HepG2 (cell line): ENCODE measurements around the gene ARRDC1. TPM values are rescaled to one million over a fixed set of nuclear protein-coding genes. Genes with fewer than 3 reads are reported as not detected.

ENCODE experiments used
- ARID4A ChIP-seq: sonication (generic); formaldehyde crosslinking; IDR thresholded peaks from 2 replicates; pipeline ENCODE4 v1.5.0; 2020; ENCODE audit warnings: mild to moderate bottlenecking, missing genetic modification reagents, borderline replicate concordance
- CHD4 ChIP-seq: fragments of 200-600 bp; sonication (generic); IDR thresholded peaks from 2 replicates; pipeline ENCODE4 v1.7.0; 2017; ENCODE audit warnings: mild to moderate bottlenecking, low read length, borderline replicate concordance
- CREM ChIP-seq, 2 experiments: sonication (generic) in 1 of 2; formaldehyde crosslinking in 1 of 2; IDR thresholded peaks; 2 replicates each; pipeline versions ENCODE4 v1.4.0 to v1.6.1; 2016 to 2020; ENCODE audit warnings: antibody characterized with exemption in 1 of 2, mild to moderate bottlenecking in 1 of 2, missing genetic modification reagents in 1 of 2
- HES4 ChIP-seq: sonication (generic); formaldehyde crosslinking; IDR thresholded peaks from 2 replicates; pipeline ENCODE4 v1.9.0; 2021; ENCODE audit warnings: mild to moderate bottlenecking, missing genetic modification reagents, borderline replicate concordance
- IRF9 ChIP-seq: sonication (generic); formaldehyde crosslinking; IDR thresholded peaks from 2 replicates; pipeline ENCODE4 v1.8.0; 2022; ENCODE audit warnings: missing genetic modification reagents, mild to moderate bottlenecking, borderline replicate concordance
- MAX ChIP-seq: IDR thresholded peaks from 2 replicates; pipeline ENCODE4 v1.6.1; 2012; ENCODE audit warnings: inconsistent platforms
- NFE2 ChIP-seq: sonication (generic); formaldehyde crosslinking; IDR thresholded peaks from 2 replicates; pipeline ENCODE4 v1.4.0; 2020; ENCODE audit warnings: missing genetic modification reagents
- NONO ChIP-seq, 2 experiments: fragments of 450-650 bp in 1 of 2; sonication (generic) in 1 of 2; formaldehyde crosslinking in 1 of 2; IDR thresholded peaks in 1 of 2; conservative IDR thresholded peaks in 1 of 2; 2 replicates each; pipeline versions ENCODE4 v1.6.1 to v1.8.0; 2017 to 2022; ENCODE audit warnings: mild to moderate bottlenecking in 1 of 2, missing genetic modification reagents in 1 of 2, moderate library complexity in 1 of 2
- NR2F6 ChIP-seq, 2 experiments: IDR thresholded peaks; 2 replicates each; pipeline ENCODE4 v1.6.1; 2016; ENCODE audit warnings: antibody characterized with exemption in 1 of 2, mild to moderate bottlenecking in 1 of 2
- PHF20 ChIP-seq: sonication (generic); formaldehyde crosslinking; IDR thresholded peaks from 2 replicates; pipeline ENCODE4 v1.5.0; 2020; ENCODE audit warnings: mild to moderate bottlenecking, missing genetic modification reagents
- RFX1 ChIP-seq: fragments of 450-650 bp; IDR thresholded peaks from 2 replicates; pipeline ENCODE4 v1.6.1; 2017
- SAP130 ChIP-seq: IDR thresholded peaks from 2 replicates; pipeline ENCODE4 v1.6.1; 2016; ENCODE audit warnings: low read depth
- SP4 ChIP-seq: sonication (generic); formaldehyde crosslinking; IDR thresholded peaks from 2 replicates; pipeline ENCODE4 v1.8.1; 2023; ENCODE audit warnings: mild to moderate bottlenecking, missing genetic modification reagents
- SRY ChIP-seq: sonication (generic); formaldehyde crosslinking; IDR thresholded peaks from 2 replicates; pipeline ENCODE4 v1.8.0; 2022; ENCODE audit warnings: mild to moderate bottlenecking, missing genetic modification reagents
- UBTF ChIP-seq: sonication (generic); formaldehyde crosslinking; IDR thresholded peaks from 2 replicates; pipeline ENCODE4 v1.4.0; 2020; ENCODE audit warnings: mild to moderate bottlenecking, missing genetic modification reagents
- ZFY ChIP-seq: sonication (generic); formaldehyde crosslinking; IDR thresholded peaks from 2 replicates; pipeline ENCODE4 v1.4.0; 2020; ENCODE audit warnings: missing genetic modification reagents
- ZNF564 ChIP-seq: sonication (generic); formaldehyde crosslinking; IDR thresholded peaks from 2 replicates; pipeline ENCODE4 v1.8.1; 2023; ENCODE audit warnings: mild to moderate bottlenecking, missing genetic modification reagents
- ZNF761 ChIP-seq: sonication (generic); formaldehyde crosslinking; conservative IDR thresholded peaks from 2 replicates; pipeline ENCODE4 v1.4.0; 2020; ENCODE audit warnings: mild to moderate bottlenecking, missing genetic modification reagents
- polyA plus RNA-seq, 8 experiments: library from polyadenylated mRNA; depleted of rRNA in 3 of 8; stranded (reverse) in 7 of 8; unstranded in 1 of 8; fragments of >200 nt; fragmentation: Illumina TruSeq in 4 of 8; extraction: Trizol in 4 of 8; gene quantifications; 2 replicates each; pipeline versions ENCODE4 v1.2.1 to v1.2.3, GENCODE V29; 2011 to 2016; ENCODE audit warnings: low read depth in 4 of 8, missing spikeins in 1 of 8, mixed read lengths in 1 of 8; ENCODE audit not compliant: insufficient read depth in 1 of 8
- total RNA-seq, 5 experiments: library from RNA; depleted of rRNA; stranded (reverse); fragments of >200 nt; fragmentation: Illumina TruSeq; extraction: Trizol; gene quantifications; 2 replicates each; pipeline ENCODE4 v1.2.3, GENCODE V29; 2016; ENCODE audit warnings: low read depth in 1 of 5

Gene ARRDC1
- total and polyA plus RNA-seq, 2 of the 13 experiments (the other 11 are each of a cell fraction or from before 2014, with no cell fraction given) = 21.7 to 44.4 TPM

GRCh38 chr9:137606005-137606621, 627 bp downstream of the ARRDC1 start (continued):
- TF ChIP-seq SRY (CRISPR knock-in tag) (0 out of 2 replicates have a peak, but pooled peaks have one; percentile 29), ZFY (CRISPR knock-in tag) (0 out of 2 replicates have a peak, but pooled peaks have one; percentile 52), ZNF761 (CRISPR knock-in tag) (peak; percentile 42; the same call in 1 of the 2 replicates), RFX1 (no peak), CREM (IDR thresholded peaks at IDR 0.05) (no peak), CREM (CRISPR knock-in tag; IDR thresholded peaks at IDR 0.05) (no peak), HES4 (0 out of 2 replicates have a peak, but pooled peaks have one; percentile 34), ZNF564 (CRISPR knock-in tag) (0 out of 2 replicates have a peak, but pooled peaks have one; percentile 8), SAP130 (peak; percentile 7), NFE2 (no peak), MAX (peak; percentile 34; the same call in 1 of the 2 replicates), ARID4A (CRISPR knock-in tag) (peak; percentile 55; the same call in 1 of the 2 replicates), IRF9 (0 out of 2 replicates have a peak, but pooled peaks have one; percentile 13), CHD4 (no peak), UBTF (CRISPR knock-in tag) (peak; percentile 67; the same call in 1 of the 2 replicates), NR2F6 (IDR thresholded peaks at IDR 0.05) (no peak), NR2F6 (CRISPR knock-in tag; IDR thresholded peaks at IDR 0.05) (no peak), PHF20 (peak; percentile 33; the same call in 1 of the 2 replicates), NONO (IDR thresholded peaks at IDR 0.05) (no peak), NONO (CRISPR knock-in tag; conservative IDR thresholded peaks at IDR 0.05) (0 out of 2 replicates have a peak, but pooled peaks have one; percentile 14), SP4 (CRISPR knock-in tag) (no peak)
